ENCODE measurements around the gene SV2C.

Gene SV2C

DNA sequence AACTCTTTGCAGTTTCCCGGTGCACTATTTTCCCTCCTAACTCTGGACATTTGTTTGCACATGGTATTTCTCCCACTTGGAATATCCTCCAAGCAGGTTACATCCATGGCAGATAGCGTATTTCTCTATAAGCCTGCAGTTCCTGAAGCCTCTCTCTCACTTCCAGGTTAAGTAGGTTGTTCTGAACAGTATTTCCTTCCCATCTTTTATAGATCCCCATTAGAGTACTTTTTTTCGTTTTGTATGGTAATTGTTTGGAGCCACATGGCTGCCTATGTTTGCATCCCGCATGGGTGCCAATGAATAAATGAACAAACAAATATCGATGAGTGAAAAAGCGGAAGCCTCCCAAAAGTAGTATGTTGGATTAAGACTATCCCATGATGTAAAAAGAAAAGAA lies 206.5 kb downstream of the SV2C start:
- TF ChIP-seq, protein P1, sequence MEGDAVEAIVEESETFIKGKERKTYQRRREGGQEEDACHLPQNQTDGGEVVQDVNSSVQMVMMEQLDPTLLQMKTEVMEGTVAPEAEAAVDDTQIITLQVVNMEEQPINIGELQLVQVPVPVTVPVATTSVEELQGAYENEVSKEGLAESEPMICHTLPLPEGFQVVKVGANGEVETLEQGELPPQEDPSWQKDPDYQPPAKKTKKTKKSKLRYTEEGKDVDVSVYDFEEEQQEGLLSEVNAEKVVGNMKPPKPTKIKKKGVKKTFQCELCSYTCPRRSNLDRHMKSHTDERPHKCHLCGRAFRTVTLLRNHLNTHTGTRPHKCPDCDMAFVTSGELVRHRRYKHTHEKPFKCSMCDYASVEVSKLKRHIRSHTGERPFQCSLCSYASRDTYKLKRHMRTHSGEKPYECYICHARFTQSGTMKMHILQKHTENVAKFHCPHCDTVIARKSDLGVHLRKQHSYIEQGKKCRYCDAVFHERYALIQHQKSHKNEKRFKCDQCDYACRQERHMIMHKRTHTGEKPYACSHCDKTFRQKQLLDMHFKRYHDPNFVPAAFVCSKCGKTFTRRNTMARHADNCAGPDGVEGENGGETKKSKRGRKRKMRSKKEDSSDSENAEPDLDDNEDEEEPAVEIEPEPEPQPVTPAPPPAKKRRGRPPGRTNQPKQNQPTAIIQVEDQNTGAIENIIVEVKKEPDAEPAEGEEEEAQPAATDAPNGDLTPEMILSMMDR (IDR thresholded peaks at IDR 0.05; ENCODE audit: low read length): no peak
- TF ChIP-seq EZH2 (optimal IDR thresholded peaks at IDR 0.05; ENCODE audit: low read depth, low read length) (no peak), EZH2phosphoT487 (IDR thresholded peaks at IDR 0.05; ENCODE audit: low read length) (no peak)
- Histone ChIP-seq H4K20me1 (ENCODE audit: insufficient read depth, low read length) (no peaks in the 10 kb centered on the region), H2AFZ (ENCODE audit: low read length) (no peak overlapping the region), H3K9ac (ENCODE audit: low read length) (no peak overlapping the region), H3K9me2 (replicated peaks; ENCODE audit: insufficient read depth, low read length) (no peaks in the 10 kb centered on the region), H3K36me3 (replicated peaks; ENCODE audit: insufficient read depth, low read length) (no peaks in the 10 kb centered on the region), H3K4me3 (ENCODE audit: low read length) (no peak overlapping the region), H3K27me3 (replicated peaks; ENCODE audit: insufficient read depth, low read length) (no peaks in the 10 kb centered on the region), H3K4me1 (ENCODE audit: low read length) (peaks cover 43% of the 10 kb centered on the region), H3K4me2 (ENCODE audit: low read depth, low read length) (no peak overlapping the region), H3K9me3 (replicated peaks; ENCODE audit: insufficient read depth, low read length) (no peaks in the 10 kb centered on the region), H3K79me2 (ENCODE audit: low read length) (no peaks in the 10 kb centered on the region), H3K27ac (ENCODE audit: low read length) (no peak overlapping the region), H3F3A (ENCODE audit: insufficient read depth, low read length) (peaks cover 6% of the 10 kb centered on the region; the same call in 1 of the 2 replicates)
- no peak for DNase-seq

- Histone ChIP-seq H2AFZ (ENCODE audit: low read length) (peak overlapping the region; percentile 33), H3K4me2 (ENCODE audit: low read depth, low read length) (peak overlapping the region; percentile 57), H3K4me3 (ENCODE audit: low read length) (no peak overlapping the region), H3K79me2 (ENCODE audit: low read length) (no peaks in the 10 kb centered on the region), H3K9me2 (replicated peaks; ENCODE audit: insufficient read depth, low read length) (no peaks in the 10 kb centered on the region), H3K9ac (ENCODE audit: low read length) (no peak overlapping the region), H3K27me3 (replicated peaks; ENCODE audit: insufficient read depth, low read length) (no peaks in the 10 kb centered on the region), H3K4me1 (ENCODE audit: low read length) (peaks cover 45% of the 10 kb centered on the region), H3F3A (ENCODE audit: insufficient read depth, low read length) (peaks cover 6% of the 10 kb centered on the region; the same call in 1 of the 2 replicates), H3K9me3 (replicated peaks; ENCODE audit: insufficient read depth, low read length) (no peaks in the 10 kb centered on the region), H4K20me1 (ENCODE audit: insufficient read depth, low read length) (no peaks in the 10 kb centered on the region), H3K27ac (ENCODE audit: low read length) (peak overlapping the region; percentile 28; the same call in 1 of the 2 replicates), H3K36me3 (replicated peaks; ENCODE audit: insufficient read depth, low read length) (no peaks in the 10 kb centered on the region)
- TF ChIP-seq, protein P1 (IDR thresholded peaks at IDR 0.05; ENCODE audit: low read length): no peak
- TF ChIP-seq EZH2phosphoT487 (IDR thresholded peaks at IDR 0.05; ENCODE audit: low read length): no peak
- no peak for TF ChIP-seq EZH2 (optimal IDR thresholded peaks at IDR 0.05; ENCODE audit: low read depth, low read length)
- DNase-seq: no peak
Observed at GRCh38 chr5:76290321-76290757, 207.2 kb downstream of the SV2C start.

DNA sequence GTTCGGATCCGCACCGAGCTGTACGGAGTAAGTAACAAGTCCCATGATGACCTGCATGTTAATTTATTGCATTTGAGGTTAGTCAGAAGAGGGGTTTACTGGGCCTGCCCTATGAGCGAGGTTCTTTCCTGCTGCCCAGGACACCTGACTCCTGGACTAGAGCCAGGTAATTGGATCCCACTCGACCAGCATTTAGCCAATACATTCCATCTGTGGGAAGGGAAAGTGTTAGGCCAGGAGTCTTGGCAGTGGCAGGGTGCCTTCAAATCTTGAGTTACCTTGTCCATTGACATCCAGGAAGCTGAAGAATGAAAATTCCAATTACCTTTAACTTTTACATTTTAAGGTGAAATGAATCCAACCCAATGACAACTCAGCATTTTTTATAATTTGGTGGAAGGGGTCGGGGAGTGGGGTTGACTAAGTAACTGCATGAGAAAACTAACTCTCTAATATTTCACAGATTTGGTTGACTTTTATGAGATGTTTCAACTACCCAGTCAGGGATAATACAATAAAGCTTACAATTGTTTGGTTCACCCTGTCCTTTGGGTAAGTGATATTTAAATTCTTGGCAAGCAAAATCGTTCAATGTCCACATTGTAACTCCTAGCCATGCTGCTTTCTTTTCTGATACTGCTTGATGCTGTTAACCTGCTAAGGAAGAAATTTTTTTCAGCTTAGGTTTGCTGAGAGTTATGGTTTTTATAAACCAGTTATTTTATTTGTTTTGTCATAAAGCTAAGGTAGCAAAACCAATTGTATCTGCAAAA lies 208.3 kb downstream of the SV2C start:
- Histone ChIP-seq H3K4me2 (ENCODE audit: low read depth, low read length) (no peak overlapping the region), H3K4me3 (ENCODE audit: low read length) (no peak overlapping the region), H3K9me2 (replicated peaks; ENCODE audit: insufficient read depth, low read length) (no peaks in the 10 kb centered on the region), H3K27me3 (replicated peaks; ENCODE audit: insufficient read depth, low read length) (no peaks in the 10 kb centered on the region), H3K4me1 (ENCODE audit: low read length) (peaks cover 45% of the 10 kb centered on the region), H3K27ac (ENCODE audit: low read length) (no peak overlapping the region), H3K79me2 (ENCODE audit: low read length) (no peaks in the 10 kb centered on the region), H3K36me3 (replicated peaks; ENCODE audit: insufficient read depth, low read length) (no peaks in the 10 kb centered on the region), H4K20me1 (ENCODE audit: insufficient read depth, low read length) (no peaks in the 10 kb centered on the region), H2AFZ (ENCODE audit: low read length) (no peak overlapping the region), H3F3A (ENCODE audit: insufficient read depth, low read length) (peaks cover 6% of the 10 kb centered on the region; the same call in 1 of the 2 replicates), H3K9me3 (replicated peaks; ENCODE audit: insufficient read depth, low read length) (no peaks in the 10 kb centered on the region), H3K9ac (ENCODE audit: low read length) (no peak overlapping the region)
- DNase-seq: no peak
- no peak for TF ChIP-seq EZH2phosphoT487 (IDR thresholded peaks at IDR 0.05; ENCODE audit: low read length)
- TF ChIP-seq, protein P1 (IDR thresholded peaks at IDR 0.05; ENCODE audit: low read length): no peak
